Iris pigment epithelial cell (primary cell): ENCODE data around the gene OLFML1.
A peak's percentile ranks its signal among the peaks of the same experiment; 100 is the strongest.

Experiments
- DNase-seq: peaks from one replicate; pipeline ENCODE4 v3.0.0-alpha.2; 2011; ENCODE audit warnings: low read depth

OLFML1 gene

DNA sequence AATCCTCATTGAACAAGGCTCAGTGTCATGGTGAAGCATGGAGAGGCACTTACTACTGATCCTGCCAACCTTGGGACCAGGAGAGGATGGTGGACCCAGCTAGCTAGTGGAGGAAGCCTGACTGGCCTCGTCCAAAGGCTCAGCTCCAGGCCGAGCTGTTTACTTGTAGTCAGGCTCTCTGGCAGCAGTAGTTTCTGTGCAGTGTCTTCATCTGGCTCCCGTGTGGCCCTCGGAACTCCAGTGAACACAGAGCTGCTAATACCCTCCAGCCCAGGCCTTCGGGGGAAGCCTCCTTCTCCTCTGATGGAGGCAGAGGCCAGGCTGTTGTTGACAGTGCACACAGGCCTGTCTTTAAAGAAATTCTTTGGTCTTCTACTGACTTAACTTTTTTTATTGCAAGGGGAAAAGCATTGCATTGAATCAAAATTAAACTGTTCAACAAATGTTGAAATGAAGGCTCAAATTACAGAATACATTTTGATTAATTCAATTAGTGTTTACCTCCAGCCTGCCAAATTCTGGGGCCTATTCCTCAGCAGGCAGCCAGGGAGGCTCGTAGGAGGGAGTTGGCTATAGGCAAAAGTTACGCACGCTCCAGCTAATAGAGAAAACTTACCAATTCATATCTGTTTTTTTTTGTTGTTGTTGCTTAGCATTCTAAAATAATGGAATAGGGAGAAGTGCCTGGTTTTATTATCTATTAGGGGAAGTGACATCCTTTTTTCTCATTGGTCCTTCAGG, 47.3 kb downstream of the OLFML1 start:
- DNase-seq, result no peak

DNA sequence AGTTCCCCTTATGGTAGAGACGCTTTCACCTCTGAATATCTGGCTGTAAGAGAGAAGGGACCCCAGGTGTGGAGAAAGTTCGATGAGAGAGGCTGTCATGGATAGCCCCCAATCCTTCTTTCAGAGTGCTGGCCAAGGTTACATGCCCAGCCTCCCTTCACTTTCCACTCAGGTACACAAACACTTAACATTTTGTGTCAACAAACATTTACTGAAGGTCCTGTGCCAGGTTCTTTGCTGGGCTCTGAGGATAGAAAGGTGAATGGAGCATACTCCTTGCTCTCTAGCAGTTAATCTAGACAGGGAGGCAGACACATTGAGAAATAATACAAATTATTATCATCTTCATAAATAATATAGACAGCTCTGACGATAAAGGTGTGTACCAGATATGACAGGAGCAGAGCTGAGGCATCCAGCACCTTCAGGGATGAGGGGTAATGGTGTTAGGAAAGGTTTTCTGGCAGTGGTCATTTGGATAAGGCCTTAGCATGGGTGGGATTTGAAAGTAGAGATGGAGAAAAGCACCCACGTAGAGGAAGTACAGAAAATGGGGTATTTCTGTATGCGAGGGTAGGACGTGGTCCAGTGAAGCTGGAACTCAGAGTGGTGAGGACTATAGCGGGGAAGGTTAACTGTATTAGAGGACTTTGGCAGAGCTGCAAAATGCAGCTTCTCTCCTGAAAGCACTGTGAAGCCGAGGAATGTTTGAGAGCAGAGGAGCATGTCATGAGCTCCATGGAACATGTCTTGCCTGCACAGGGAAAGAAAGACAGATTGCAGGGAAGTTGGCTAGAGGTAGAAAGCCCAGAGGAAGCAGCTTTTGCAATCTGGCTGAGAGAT, 48.1 kb downstream of the OLFML1 start:
- no peak for DNase-seq

DNA sequence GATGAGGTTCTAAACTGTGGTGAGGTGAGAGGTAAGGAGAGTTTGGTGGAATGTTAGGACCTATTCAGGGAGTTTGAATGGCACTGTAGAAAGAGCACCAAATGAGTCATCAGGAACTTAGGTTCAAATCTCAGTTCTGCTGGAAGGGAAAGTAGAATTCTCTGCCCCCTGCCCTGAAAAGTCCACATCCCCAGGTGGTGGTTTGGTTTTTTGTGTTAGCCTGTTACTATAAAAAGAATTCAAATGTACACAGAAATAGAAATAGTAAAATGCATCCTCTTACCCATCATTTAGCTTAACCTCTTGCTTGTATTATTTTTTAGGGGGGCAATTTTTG, 48.7 kb downstream of the OLFML1 start:
- no peak for DNase-seq

DNA sequence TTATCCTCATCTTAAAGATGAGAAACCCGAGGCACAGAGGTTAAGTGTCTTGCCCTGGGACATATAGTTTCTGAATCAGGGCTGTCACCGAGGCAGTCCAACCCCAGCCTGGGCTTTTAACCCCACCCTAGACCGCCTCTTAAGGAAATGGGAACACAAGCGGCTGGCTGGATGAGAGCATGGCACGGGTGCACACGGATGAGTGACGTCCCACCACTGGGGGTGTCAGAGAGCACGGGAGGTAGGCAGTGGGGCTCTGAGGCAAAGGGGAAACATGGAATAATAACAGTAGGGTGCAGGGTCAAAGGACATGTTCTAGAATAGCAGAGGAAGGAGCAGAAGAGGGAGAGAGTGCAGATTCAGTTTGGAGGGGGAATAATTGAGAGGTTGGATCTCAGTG, 50.8 kb downstream of the OLFML1 start:
- no peak for DNase-seq

DNA sequence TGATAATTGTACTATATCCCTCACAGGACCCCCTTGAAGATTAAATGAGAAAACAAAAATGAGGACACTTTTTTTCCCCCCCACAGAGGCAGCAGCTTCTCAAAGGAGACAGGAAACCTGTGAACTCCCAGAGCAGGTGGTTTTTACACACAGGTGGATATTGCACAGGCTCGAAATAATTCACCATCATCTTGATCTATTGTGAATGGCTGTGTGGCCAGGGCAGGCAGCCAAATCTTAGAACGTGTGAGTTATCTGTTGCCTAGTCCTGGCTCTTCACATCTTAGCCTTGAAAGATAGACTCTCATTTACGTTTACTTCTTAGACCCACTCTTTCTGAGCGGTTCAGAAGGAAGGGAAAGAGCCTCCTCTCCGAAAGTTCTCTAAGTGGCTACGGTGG, 52.0 kb downstream of the OLFML1 start:
- DNase-seq, result no peak

DNA sequence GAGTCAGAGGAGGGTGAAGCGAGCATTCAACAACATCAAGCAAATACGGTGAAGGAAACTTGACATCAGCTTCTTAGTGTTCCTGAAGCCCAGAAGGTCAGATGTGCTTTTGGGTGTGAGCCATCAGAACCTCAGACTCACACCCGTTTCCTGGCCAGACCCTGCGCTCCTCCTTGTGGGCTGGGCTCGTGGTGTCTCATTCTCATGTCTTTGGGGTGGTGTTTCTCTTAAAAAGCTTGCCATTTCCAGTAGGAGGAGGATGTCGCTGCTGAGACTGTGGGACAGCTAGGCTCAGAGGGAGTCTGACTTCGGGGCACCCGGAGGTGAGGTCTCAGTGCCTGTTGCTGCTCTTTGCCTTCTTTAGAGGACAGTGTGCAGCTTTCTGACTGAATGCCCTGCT, 52.7 kb downstream of the OLFML1 start:
- DNase-seq, result no peak

DNA sequence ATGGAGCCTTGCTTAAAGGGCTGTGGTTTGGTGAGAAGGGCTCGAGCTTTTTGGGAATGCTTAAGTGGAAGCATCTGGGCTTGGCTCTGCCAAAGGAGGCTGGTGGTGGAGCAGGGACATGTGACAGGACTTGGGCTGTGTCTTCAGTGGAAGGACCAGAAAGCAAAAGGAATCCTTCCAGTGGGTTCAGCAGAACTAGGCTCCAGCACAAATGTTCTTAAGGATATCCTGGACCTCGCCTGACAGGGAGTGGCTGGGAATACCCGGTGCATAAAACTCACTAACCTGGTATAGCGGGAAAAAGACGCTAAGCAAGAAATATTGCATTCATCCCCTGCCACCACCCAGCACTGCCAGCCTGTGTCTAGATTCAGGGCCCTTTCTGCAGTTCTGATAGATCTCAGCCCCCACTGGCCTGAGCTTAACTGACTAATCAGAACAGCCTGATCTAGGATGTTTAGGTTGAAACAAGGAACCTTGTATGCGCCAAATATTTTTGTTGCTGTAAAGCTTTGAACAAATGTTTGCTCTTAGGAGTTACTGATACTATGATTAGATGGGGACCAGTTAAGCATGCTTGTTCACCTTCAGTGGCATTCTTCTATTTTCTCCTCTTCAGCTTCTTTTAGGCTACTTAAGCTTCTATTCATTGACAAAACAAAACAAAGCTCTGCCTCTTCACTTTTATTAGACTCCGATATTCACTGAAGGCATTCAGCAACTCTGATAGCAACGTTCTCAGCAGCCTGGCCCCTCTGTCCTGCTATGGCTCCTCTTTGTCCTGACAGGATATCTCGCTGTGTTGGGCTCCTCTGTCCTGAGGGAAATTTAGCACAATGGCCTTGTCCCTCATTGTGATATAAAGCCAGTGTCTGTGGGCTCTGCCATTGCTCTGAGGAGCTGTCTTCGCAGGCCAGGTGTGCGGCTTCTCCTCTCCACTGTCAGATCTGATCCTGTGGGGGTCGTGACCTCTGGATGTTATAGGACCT, 53.5 kb downstream of the OLFML1 start:
- DNase-seq, result no peak

DNA sequence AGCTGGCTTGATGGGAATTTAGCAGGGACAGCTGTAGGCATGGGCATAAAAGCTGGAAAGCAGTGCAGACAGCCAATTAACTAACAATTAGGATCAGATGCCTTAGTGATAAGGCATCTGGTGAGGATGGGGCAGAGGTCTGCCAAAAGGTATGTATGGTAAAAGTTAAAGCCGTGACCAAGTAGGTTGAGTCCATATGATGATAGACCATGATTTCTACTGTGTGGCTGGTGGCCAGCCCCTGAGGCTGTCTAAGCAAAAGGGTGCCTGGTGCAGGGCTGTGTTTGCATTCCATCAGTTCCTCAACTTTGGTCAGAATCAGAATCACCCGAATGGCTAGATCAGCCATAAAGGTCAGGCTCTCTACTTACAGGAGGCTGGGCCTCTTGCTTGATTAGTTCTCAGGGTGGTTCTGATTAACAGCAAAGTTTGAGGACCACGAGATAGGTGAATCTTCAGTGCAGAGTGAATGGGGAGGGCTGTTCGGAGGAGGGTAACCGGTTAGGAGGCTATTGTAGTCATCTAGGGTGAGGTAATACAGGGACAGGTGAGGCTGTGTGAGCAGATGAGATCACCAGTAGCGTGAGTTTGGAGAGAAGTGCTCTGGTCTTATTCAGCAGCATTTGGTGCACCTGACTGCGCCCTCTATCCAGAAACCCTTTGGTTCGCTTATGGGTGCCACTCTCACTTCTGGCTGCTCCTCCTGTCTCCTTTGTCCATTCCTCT, 55.7 kb downstream of the OLFML1 start:
- DNase-seq, result no peak

DNA sequence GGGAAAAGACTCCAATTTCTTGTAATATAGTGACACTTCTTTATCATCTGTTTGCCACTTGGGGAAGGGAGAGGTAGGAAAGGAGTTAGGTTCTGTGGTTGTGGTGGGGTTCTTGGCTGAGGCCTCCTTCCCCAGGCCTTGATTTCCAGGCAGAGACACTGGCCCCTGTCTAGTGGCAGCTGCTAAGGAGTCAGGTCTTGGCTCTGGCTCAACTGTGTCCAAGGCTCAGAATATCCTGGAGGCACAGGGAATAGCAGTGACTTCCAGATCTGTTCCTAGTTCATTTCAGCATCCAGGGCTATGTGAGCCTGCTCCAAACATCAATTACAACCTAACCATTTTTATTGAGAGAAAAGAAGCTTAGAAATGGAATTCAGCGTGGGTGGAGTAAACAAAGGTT, 58.0 kb downstream of the OLFML1 start:
- DNase-seq, result no peak

DNA sequence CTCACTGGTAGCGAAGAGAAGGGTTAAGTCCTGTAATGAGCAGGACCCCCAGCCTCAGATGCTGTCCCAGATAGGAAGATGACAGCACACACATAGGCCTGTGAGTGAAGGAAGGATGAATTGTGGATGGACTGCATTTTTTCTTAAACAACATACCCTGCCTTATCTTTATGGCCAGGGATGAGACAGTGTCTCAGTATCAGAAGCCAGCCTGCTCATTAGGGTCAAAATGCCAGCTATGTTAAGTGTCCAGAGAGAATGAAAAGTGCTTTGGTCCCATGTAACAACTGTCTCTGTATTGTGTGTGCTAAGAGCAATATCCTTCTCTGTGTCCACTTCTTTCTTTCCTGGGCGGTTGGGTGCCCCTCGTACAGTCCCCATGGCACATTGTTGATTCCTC, 58.7 kb downstream of the OLFML1 start:
- no peak for DNase-seq

DNA sequence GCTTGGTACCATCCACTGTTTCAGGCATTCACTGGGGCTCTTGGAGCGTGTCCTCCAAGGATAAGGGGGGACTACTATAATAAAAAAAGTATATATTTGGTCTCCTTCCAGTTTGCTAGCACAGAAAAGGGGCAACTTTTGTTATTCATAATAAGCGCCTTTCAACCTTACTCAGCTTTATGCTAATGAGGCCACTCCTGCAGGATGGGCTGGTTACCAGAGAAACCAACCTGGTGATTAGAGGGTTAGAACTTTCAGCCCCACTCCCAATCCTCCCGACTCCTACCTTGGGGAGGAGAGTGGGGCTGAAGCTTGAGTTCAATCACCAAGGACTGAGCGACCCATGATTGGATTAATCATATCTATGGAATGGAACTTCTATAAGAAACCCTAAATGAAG, 60.3 kb downstream of the OLFML1 start:
- DNase-seq, result no peak

DNA sequence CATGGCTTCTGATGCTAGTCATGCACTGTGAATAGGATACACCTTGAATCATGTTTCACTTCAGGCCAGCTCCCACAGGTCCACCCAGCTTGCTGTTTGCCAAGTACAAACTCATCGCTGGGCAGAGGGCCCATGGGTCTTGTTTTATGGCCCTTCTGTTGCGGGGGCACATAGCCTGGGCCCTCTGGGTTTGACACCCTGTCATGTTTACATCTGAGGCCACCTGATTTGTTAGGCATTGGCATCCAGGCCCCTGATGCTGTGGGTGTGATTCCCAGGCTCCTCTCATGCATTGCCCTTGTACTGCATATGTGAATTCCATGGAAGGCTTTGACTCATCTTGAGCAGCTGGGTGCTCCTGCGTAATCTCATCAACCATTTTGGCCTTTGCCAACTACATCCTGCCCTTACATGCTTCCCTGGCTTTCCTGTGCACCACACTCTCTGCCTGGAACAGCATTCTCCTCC, 61.1 kb downstream of the OLFML1 start:
- DNase-seq, result no peak

DNA sequence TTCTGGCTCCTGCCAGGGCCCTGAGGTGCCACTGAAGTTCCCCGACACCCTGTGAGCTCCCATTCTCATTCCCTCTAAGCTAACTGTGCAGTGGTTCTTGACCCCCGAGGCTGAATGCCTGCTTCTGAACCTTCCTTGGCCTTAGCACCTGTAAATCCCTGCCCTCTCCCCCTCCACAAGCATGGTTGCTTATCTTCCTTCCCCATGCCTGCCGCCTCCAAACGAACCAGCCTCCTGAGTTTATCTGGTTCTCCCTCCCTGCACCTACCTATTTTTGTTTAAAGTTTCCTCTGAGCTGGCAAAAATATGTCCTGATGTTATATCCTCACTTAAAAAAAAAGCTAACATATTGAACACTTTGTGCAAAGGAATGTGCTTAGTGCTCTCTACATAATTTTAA, 62.4 kb downstream of the OLFML1 start:
- DNase-seq, result no peak

DNA sequence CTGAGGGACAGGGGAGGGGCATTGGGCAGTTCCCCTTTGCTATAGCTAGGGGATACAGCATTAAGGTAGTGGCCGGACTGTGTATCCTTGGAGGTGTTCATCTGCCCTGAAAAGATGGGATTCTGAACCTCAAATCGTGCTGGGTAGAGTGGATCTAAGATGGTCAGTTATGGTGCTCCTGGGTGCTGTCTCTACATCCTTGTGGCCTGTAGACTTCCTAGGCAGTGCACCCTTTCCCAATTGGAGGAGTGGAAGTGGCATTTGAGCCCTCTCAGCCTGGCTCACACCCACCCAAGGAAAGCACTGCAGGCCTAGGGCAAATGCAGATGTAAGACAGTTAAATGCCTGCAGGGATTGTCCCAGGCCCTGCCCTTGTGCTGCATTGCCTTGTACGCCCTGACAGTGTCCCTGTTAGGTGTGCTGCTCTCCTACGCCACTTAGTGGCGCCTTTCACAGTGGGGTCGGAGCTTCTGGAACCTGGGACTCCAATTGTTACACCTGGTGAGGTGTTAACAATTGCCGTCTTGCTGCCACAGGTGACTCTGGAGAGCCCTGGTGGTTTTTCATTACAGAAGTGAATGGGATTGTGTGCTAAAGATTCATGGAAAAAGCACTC, 63.5 kb downstream of the OLFML1 start:
- DNase-seq, result no peak

DNA sequence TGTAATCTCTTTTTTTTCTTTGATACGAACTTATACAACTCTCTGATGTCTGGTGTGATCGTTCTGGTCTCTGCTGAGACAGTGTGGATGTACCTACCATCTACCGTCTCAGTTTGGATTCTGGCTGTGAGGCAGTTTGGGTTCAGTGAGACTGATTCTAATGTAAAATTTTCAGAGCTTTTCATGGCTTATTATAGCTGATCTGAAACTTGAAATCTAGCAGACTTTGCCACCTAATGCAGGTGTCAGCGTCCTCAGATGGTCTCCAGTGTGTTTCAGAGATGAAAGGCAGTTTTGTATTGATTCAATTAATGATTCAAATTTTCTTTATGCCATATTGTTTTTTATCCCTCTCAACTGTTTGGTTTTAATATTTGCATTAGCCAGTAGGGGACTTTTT, 64.4 kb downstream of the OLFML1 start:
- no peak for DNase-seq

DNA sequence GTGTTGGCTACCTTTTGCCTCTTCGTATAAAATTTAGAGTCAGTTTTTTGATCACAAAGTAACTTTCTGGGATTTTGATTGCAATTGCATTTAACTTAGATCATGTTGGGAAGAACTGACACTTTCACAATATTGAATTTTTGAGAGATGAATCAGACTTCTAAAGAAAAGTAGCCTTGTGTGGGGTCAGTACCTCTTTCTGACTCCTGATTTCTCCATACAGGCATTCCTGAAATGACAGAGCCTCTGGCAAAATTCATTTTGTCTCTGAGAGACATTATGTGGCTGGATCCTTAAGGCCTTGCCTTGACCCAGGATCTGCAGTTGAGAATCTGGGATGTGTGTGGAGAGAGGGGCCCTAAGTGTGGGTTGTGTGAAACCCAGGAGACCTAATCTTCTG, 66.3 kb downstream of the OLFML1 start:
- peak; percentile 82 for DNase-seq

DNA sequence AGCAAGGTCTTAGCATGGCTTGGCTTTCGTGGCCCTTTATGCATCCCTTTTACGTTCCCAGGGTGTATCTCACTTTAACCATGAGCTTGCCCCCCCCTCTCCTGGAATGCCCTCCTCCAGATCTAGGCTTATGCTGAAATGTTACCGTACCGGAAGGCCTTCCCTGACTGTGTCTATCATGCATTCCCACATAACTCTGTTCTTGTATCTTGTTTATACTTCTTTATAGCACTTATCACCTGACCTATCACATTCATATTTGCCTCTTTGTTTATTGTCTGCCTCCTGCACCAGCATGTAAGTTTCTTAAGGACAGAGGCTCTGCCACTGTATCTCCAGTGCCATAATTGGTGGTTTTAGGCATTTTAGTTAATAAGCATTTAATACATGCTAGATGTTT, 67.4 kb downstream of the OLFML1 start:
- DNase-seq, result no peak

DNA sequence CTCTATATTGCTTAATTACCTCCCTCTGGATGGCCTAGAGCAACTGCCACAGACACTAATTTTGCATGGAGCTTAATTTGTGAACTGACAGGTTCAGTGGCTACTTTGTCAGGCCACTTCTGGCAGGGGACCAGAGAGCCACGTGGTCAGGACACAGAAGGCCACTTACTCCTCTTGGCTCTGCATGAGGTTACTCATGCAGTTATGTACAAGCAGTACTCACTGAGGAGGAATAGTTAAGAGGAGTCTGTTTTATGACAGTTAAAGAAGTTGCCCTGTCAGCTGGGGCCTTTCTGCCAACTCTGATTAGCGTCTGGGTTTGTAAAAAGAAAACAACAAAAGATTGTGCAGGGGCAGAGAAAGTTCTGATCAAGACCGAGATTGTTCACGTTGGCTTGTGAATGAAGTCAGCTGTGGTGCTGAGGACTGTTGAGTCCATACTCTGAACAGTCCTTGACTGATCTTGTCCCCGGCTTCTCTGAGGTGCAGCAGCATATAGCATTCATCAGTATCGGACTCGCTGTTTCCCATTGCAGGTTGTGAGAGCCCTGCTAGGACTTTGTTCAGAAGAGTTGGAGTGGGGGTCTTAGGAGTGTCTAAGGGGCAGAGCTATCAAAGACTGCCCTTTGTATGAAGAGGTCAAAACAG, 69.9 kb downstream of the OLFML1 start:
- peak; percentile 6 for DNase-seq

DNA sequence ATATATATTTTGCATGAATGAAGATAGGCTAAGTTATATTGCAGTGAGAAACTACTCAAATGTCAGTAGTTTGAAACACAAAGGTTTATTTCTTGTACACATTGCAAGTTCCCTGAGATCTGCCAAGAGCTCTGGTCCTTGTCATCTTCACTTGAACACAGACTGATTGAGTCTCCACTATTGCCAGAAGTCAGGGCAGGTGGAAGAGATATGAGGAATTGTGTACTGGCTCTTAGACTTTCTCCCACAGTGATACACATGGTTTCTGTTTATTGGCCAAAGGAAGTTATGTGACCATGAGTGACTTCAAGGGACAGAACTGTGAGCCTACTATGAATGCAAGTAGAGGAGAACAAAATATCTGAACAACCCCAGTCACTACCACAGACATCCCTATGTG, 72.7 kb downstream of the OLFML1 start:
- no peak for DNase-seq

DNA sequence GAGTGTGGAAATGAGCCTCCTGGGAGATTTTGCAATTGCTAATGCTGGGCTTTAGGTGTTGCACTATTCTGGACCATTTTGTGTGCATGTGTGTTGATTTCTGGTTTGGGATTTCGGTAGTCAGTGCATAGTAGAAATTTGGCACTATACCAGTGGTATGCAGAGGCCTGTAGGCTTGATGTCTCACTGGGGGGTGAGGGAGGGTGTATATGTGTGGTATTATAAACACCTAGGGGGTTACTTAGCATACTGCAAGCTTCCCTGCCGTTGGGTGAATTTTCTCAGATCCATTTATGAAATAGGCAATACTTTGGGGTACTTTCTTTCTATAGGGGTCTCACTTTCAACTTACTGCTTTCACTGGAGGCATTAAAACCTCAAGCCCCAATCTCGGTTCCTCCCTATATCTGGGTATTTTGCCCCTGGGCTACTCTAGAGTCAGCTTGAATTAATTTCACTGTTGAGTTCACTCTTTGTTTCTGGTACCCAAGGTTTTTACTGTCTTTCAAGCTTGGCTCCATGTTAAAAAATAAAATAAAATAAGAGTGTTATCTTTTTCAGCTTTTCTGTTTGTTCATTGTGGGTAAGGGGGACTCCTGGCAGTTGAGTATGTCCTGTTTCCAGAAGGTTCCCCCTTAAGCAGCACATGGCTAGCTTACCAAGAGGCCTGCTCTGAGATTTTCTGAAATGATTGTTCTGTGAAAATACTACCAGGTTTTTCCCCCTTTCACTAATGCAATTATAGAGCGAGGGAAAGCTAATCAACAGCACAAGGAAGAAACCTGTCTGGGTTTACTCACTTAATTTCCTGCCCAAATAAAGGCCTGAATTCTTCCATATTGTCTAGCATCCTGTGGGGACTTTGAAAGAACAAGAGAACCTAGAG, 74.3 kb downstream of the OLFML1 start:
- DNase-seq, result no peak
